Glomerular endothelial cell (primary cell): ENCODE measurements around the gene DEUP1. TPM values are rescaled to one million over a fixed set of nuclear protein-coding genes. Genes with fewer than 3 reads are reported as not detected.
"Not testable (repeated sequence)": the region's sequence is repeated elsewhere in the genome, so short reads cannot be mapped to it uniquely, and the experiment has no call there.

ENCODE experiments used
- DNase-seq: peaks from one replicate; pipeline ENCODE4 v3.0.0-alpha.2; 2011; ENCODE audit warnings: low read depth, low spot score; ENCODE audit errors: extremely low read depth
- total RNA-seq: library from RNA; depleted of rRNA; stranded (reverse); fragments of >200 nt; gene quantifications from 2 replicates; pipeline ENCODE4 v1.2.3, GENCODE V29; 2015

Gene DEUP1
- total RNA-seq, 1 donor from 2014 or later, result not detected

- no peak for DNase-seq
Measured at GRCh38 chr11:93348930-93349329, 18.4 kb downstream of the DEUP1 start.

DNA sequence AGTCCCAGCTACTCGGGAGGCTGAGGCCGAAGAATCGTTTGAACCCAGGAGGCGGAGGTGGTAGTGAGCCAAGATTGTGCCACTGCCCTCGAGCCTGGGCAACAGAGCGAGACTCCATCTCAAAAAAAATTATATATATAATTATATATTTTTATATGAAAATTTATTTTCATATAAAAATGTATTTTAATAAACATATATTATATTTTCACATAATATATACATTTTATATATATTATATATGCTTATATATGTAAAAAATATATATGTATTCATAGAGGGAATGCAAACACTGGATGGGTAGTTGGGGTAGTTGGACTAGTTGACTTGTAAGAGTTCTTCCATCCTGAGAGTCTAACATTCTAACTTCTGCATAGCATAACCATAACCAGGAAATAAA lies 20.3 kb downstream of the DEUP1 start:
- DNase-seq, result no peak

- no peak for DNase-seq
Measured at GRCh38 chr11:93359396-93359795, 28.9 kb downstream of the DEUP1 start.

DNA sequence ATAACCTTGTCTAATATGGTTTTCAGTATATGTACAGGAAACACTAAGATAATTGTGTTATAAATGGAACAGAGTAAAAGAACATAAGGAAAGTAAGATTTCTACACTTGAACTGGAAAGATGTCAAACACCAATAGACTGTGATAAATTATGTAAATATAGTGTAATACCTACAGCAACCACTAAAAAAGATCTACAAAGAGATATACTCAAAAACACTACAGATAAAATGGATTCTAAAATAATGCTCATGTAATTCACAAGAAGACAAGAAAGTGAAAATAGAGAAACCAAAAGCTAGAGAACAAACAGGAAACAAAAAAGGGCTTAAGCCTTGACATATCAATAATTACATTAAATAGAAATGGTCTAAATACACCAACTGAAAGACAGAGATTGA lies 30.9 kb downstream of the DEUP1 start:
- DNase-seq, result no peak

DNA sequence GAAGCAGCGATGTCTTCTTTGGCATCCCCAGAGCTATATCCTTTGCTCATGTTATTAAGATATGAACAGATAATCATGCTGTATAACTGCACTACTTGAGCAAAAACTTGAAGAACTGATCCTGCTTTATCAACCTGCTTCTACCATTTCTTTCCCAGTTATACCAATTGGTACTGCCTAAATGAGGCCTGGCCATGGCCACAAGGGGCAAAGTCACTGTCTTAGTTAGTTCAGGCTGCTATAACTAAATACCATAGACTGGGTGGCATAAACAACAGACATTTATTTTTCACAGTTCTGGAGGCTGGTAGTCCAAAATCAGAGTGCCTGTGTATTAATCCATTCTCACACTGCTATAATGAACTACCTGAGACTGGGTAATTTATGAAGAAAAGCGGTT lies 37.5 kb downstream of the DEUP1 start:
- no peak for DNase-seq

GRCh38 chr11:93370260-93370659 lies 39.7 kb downstream of the DEUP1 start:
- no peak for DNase-seq

DNA sequence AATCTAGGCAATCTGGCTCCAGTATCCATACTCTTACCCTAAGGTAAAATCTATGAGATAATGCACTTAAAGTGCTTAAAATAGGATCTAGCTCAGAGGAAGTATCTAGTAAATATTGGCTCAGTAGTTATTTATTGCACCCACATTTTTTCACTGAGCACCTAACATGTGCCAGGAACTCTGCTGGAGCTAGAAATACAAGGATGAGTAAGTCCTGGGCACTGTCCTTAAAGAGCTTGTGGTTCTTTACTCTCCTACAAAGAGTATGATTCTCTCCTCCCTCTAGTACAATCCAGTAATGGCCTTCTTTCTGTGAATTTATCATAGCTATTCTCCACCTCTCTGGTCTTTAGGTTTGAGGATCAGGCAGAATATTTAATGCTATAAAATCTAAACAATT lies 59.2 kb downstream of the DEUP1 start:
- no peak for DNase-seq

DNA sequence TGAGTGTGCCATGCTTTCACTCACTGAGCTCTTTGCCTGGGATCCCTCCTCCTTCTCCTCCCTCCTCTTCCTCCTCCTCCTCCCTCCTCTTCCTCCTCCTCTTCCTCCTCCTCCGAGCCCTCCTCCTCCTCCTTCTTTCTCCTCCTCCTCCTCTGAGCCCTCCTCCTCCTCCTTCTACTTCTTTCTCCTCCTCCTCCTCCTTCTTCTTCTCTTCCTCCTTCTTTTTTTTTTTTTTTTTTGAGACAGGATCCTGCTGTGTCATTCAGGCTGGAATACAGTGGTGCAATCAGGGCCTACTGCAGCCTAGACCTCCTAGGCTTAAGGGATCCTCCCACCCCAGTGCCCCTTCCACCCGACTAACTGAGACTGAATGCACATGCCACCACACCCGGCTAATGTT lies 62.3 kb downstream of the DEUP1 start:
- DNase-seq, result no peak

GRCh38 chr11:93393386-93393785 lies 62.8 kb downstream of the DEUP1 start:
- DNase-seq, result no peak

- DNase-seq, result no peak
Measured at GRCh38 chr11:93394488-93394887, 63.9 kb downstream of the DEUP1 start.

DNA sequence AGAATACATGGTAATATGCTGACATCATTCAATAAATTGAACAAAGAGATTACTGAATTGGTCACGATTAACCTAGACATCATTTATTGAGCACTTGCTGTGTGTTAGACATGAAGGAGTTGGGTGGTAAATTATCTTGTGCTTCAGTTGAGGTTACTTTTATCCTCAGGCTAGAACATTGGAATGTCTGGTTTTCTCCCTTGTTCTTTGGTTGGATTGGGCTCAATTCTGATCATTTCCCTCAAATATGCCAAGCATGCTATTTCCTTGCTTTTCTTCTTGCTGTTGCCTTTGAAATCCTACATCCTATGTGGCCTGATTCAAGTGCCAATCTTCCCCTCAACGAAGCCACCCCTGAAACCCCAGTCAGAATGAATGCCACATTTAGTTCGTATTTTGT lies 65.8 kb downstream of the DEUP1 start:
- DNase-seq, result no peak

DNA sequence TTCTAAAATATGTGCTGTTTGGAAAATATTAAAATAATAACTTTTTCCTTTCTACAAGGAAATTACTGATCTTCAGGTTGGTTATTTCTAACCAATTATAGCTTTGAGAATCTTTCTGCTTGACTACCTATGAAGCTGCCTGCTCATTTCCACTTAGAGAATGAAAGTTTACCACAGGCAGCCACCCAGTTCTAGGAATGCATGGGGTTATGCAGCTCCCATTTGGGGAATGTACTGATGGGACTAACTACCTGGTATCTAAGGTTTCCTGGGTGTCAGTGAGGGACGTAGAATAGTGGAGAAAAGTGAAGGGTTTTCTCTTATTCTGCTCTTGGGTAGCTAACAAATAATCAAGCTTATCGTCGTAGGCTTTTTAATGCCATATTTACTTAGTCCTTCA lies 73.4 kb downstream of the DEUP1 start:
- DNase-seq, result no peak

- no peak for DNase-seq
Measured at GRCh38 chr11:93407777-93408401, 77.3 kb downstream of the DEUP1 start.

GRCh38 chr11:93410441-93410840 lies 79.9 kb downstream of the DEUP1 start:
- DNase-seq, result no peak

DNA sequence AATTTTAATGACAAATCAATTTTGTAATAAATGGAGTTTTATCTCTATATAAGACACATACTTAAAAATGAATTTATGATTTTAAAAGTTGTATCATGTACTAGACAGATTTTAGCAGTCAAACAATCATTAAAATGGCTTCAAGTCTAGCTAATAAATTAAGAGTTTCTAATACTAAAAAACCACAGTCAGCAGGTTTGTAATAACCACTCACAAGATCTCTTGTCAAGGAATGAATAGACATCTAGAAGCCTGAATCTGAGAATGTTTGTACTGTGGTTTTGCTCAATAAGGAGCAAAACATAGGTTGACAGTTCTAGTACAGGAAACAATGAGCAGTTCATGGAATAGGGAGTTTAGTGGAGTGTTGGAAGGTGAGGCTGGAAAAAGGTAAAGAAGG lies 81.2 kb downstream of the DEUP1 start:
- DNase-seq, result no peak

- DNase-seq, result no peak
Measured at GRCh38 chr11:93432247-93432646, 101.7 kb downstream of the DEUP1 start.

- not testable (repeated sequence) for DNase-seq
Measured at GRCh38 chr11:93443232-93443631, 112.7 kb downstream of the DEUP1 start.

DNA sequence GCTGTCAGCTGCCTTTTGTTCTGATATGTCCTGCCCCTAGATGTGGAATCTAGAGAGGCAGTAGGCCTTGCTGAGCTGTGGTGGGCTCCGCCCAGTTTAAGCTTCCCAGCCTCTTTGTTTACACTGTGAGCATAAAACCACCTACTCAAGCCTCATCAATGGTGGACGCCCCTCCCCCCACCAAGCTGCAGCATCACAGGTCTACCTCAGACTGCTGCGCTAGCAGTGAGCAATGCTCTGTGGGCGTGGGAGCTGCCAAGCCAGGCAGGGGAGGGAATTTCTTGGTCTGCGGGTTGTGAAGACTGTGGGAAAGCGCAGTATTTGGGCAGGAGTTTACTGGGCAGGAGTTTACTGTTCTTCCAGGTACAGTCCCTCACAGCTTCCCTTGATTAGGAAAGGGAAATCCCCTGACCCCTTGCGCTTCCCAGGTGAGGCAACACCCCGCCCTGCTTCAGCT lies 114.1 kb downstream of the DEUP1 start:
- DNase-seq, result no peak

DNA sequence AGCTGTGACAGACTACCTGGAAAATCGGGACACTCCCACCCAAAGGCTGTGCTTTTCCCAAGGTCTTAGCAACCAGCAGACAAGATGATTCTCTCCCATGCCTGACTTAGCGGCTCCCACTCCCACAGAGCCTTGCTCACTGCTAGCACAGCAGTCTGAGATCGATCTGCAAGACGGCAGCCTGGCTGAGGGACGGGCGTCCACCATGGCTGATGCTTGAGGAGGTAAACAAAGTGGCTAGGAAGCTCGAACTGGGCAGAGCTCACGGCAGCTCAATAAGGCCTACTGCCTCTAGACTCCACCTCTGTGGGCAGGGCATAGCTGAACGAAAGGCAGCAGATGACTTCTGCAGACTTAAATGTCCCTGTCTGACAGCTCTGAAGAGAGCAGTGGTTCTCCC lies 127.7 kb downstream of the DEUP1 start:
- no peak for DNase-seq

DNA sequence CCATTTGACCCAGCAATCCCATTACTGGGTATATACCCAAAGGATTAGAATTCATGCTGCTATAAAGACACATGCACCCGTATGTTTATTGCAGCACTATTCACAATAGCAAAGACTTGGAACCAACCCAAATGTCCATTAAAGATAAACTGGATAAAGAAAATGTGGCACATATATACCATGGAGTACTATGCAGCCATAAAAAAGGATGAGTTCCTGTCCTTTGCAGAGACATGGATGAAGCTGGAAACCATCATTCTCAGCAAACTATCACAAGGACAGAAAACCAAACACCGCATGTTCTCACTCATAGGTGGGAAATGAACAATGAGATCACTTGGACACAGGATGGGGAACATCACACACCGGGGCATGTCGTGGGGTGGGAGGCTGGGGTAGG lies 133.1 kb downstream of the DEUP1 start:
- DNase-seq, result not testable (repeated sequence)

DNA sequence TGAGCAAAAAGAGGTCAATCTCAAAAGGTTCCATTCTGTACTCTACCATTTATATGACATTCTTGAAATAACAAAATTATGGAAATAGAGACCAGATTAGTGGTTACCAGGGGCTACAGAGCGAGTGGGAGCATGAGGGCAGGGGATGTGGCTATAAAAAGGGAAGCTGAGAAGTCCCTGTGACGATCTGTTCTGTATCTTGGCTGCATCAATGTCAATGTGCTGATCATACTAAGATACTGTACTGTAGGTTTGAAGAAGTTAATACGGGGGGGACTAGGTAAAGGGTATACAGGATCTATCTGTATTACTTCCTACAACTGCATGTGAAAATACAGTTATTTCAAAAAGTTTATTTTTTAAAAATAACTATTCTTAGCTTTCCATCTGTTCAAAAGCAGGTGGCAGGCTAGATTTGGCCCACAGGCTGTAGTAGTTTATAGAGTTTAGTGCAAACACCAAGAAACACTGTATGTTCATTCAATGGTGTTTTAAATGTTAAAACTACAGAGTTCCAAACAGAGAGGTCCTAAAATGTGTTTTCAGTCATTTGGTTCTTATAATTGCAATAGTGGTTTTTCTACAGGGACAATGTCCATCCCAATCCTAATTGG lies 134.5 kb downstream of the DEUP1 start:
- no peak for DNase-seq

DNA sequence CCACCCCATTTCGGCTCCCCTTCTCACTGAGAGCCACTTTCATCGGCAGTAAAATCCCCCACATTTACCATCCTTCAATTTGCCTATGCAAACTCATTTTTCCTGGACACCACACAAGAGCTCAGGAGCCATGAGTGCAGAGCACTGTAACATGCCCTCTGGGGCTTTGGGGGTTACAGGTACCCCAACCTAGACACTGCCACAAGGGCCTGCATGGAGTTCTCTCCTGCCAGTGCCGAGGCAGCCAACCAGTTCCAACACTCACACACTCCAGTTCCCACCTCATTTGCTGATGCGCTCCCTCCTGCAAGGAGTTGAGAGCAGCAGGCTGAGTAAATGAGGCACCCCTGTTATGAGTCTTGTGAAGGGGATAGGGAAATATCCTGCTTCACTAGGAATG lies 136.5 kb downstream of the DEUP1 start:
- DNase-seq, result no peak

GRCh38 chr11:93468290-93468689 lies 137.7 kb downstream of the DEUP1 start:
- DNase-seq, result no peak
